Esophagus squamous epithelium (tissue), 4 donors: ENCODE results near the gene LARP1B.

Source experiments
- CTCF ChIP-seq, 6 experiments: fragments of 450-650 bp in 4 of 6; fragments of 200-600 bp in 2 of 6; sonication (generic) in 2 of 6; IDR thresholded peaks; one replicate each; pipeline ENCODE4 v1.5.1; 2016 to 2019; ENCODE audit warnings: antibody characterized with exemption in 6 of 6, mild to moderate bottlenecking in 4 of 6, moderate library complexity in 4 of 6
- POLR2A ChIP-seq, 4 donors: fragments of 450-650 bp; IDR thresholded peaks; one replicate each; pipeline ENCODE4 v1.6.1; 2017; ENCODE audit warnings: antibody characterized with exemption in 4 of 4, mild to moderate bottlenecking in 4 of 4, moderate library complexity in 3 of 4

- TF ChIP-seq CTCF (IDR thresholded peaks at IDR 0.05), result no peak
- TF ChIP-seq POLR2A (IDR thresholded peaks at IDR 0.05), result no peak
Measured at GRCh38 chr4:128153800-128154199, 92.7 kb downstream of the LARP1B start.
